Measurements from ENCODE around the gene ASPRV1. TPM values are rescaled to one million over a fixed set of nuclear protein-coding genes. Genes with fewer than 3 reads are reported as not detected.

ASPRV1 gene
- total RNA-seq, 2 experiments from 2014 or later: 0.41 to 0.59 TPM

DNA sequence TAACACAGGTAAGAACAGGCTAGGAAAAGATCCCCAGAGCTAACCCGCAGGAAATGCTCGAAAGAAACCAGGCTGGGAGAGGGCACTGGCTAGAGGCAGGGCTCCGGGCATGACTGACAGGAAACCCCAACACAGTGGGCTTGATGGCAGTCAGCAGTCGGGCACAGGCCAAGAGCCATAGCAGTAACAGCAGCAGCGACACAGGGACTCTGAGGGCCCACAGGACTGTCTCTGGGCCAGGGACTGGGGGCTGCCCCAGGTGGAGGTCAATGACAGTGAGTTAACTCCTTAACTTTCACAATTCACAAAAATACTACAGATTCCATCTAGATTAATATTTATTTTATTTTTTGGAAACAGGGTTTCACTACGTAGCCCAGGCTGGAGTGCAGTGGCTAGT is 37.3 kb upstream of the ASPRV1 start:
- H3K4me1 Mint-ChIP-seq (ENCODE audit: low read depth): peaks cover 17% of the 10 kb centered on the region
- intact Hi-C loops (cut with micrococcal nuclease): no loop called here
- peaks cover 6% of the 10 kb centered on the region for H3K36me3 Mint-ChIP-seq (ENCODE audit: low read depth)
- no peak overlapping the region for H3K4me3 Mint-ChIP-seq
- H3K9me3 Mint-ChIP-seq: no peaks in the 10 kb centered on the region
- DNase-seq: no peak
- H3K27me3 Mint-ChIP-seq (ENCODE audit: low read depth): no peaks in the 10 kb centered on the region
- CTCF ChIA-PET: interaction anchor here (0.7 kb wide), 1 partner anchor 74 kb away, joined by 5 read pairs; no protein-coding TSS in a partner anchor
- no peak overlapping the region for H3K27ac Mint-ChIP-seq

DNA sequence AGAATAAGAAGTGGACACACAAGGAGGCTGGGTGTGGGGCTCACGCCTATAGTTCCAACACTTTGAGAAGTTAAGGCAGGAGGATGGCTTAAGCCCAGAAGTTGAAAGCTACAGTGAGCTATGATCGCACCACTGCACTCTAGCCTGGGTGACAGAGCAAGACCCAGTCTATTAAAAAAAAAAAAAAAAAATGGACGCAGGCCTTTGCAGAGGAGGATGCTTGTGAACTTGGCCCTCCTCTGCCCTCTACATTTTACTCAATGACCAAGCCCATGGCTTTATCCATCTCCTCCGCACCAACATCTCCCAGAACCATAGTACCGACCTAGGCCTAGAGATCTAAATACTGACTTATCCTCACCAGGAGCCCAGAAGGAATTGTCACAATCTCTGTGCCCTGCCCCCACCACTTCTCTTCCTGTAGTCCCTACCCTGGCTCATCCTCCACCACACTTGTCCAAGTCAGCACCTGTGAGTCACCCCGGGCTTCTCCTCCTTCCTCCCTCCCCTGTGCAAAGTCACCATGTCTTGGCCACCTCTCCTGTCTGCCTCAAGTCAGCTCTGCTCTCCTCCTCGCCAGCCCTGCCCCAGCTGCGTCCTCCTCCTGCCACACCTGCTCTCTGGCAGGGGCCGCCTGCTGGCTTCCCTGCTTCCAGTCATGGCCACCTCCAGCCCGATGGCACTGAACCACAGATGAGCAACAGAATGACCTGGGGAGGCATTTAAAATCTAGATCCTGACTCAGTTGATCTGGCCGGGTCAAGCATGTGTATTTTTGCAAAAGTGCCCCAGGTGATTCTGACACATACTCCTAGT is 35.8 kb upstream of the ASPRV1 start:
- peak; percentile 42 for DNase-seq
- no peaks in the 10 kb centered on the region for H3K27me3 Mint-ChIP-seq (ENCODE audit: low read depth)
- H3K36me3 Mint-ChIP-seq (ENCODE audit: low read depth): peaks cover 8% of the 10 kb centered on the region
- H3K4me1 Mint-ChIP-seq (ENCODE audit: low read depth): peaks cover 9% of the 10 kb centered on the region
- CTCF ChIA-PET: no interaction called here
- no peak overlapping the region for H3K4me3 Mint-ChIP-seq
- H3K27ac Mint-ChIP-seq: no peak overlapping the region
- intact Hi-C loops (cut with micrococcal nuclease): no loop called here
- no peaks in the 10 kb centered on the region for H3K9me3 Mint-ChIP-seq

DNA sequence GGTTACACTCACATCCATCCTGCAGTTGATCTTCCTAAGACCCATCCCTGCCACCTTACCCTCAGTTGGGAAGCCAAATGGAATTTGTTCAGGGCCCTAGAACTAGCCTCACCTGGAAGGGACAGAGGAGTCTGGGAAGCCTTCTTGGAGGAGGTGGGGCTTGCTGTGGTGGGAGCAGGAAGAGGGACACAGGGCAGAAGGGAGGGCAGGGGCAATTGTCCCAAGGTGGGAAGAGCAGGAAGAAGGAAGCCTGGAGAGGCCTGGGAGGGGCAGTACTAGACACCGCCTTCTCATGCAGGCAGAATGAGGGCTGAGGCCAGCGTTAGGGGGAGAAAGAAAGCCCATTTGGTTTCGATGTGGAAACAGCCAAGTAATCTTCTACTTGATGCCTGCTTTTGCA is 34.1 kb upstream of the ASPRV1 start:
- CTCF ChIA-PET: no interaction called here

DNA sequence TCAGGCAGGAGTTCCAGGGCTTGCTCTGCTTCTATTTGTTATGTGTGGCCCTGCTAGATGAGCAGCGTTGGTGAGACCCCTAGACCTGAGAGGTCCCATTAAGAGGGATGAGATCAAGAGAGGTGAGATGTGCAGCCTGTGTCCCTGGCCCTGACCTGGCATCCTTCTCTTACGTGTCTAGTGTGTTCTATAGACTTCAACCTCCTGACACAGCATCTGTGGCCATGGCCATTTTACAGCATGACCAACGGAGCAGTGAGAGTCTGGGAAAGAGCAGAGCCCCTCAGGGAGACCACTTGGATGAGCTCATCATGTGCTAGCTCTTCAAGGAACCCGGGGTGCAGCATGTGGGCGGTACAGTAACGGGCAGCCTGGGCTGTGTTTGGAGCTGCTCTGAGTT is 32.7 kb upstream of the ASPRV1 start:
- no peak for DNase-seq
- Mint-ChIP-seq H3K4me3 (no peak overlapping the region), H3K36me3 (ENCODE audit: low read depth) (peaks cover 8% of the 10 kb centered on the region), H3K27me3 (ENCODE audit: low read depth) (no peaks in the 10 kb centered on the region), H3K27ac (no peak overlapping the region), H3K4me1 (ENCODE audit: low read depth) (peaks cover 7% of the 10 kb centered on the region), H3K9me3 (no peaks in the 10 kb centered on the region)
- intact Hi-C loops (cut with micrococcal nuclease): no loop called here
- CTCF ChIA-PET: interaction anchor here (0.8 kb wide), 1 partner anchor 11 kb away, joined by 3 read pairs; no protein-coding TSS in a partner anchor

More for the DNA sequence above, 34.1 kb upstream of the ASPRV1 start:
- Mint-ChIP-seq H3K27ac (no peak overlapping the region), H3K4me3 (no peak overlapping the region), H3K36me3 (ENCODE audit: low read depth) (peaks cover 8% of the 10 kb centered on the region), H3K27me3 (ENCODE audit: low read depth) (no peaks in the 10 kb centered on the region), H3K9me3 (no peaks in the 10 kb centered on the region), H3K4me1 (ENCODE audit: low read depth) (peaks cover 7% of the 10 kb centered on the region)
- intact Hi-C loops (cut with micrococcal nuclease): no loop called here
- DNase-seq: no peak

DNA sequence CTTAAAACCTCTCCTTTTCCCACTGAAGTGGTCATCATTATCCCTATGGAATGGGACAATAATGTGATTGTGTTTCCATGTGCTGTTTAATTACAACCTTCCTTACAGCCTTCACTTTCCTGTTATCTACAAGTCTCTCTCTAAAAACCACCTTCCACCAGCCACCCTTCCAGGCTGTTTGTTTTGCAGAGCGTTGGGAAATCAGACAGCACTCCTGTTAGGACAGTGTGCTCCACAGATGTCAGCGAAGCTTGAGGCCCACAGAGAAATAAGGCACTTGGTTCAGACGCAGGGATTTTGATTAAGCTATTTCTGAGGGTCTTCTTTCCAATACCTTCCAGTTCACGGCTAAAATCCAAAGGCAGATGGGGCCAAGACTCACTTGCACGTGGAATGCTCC is 32.3 kb upstream of the ASPRV1 start:
- no peaks in the 10 kb centered on the region for H3K9me3 Mint-ChIP-seq
- H3K36me3 Mint-ChIP-seq (ENCODE audit: low read depth): peaks cover 8% of the 10 kb centered on the region
- H3K4me1 Mint-ChIP-seq (ENCODE audit: low read depth): peaks cover 7% of the 10 kb centered on the region
- H3K27ac Mint-ChIP-seq: no peak overlapping the region
- CTCF ChIA-PET: no interaction called here
- H3K27me3 Mint-ChIP-seq (ENCODE audit: low read depth): no peaks in the 10 kb centered on the region
- intact Hi-C loops (cut with micrococcal nuclease): no loop called here
- DNase-seq: no peak
- no peak overlapping the region for H3K4me3 Mint-ChIP-seq

DNA sequence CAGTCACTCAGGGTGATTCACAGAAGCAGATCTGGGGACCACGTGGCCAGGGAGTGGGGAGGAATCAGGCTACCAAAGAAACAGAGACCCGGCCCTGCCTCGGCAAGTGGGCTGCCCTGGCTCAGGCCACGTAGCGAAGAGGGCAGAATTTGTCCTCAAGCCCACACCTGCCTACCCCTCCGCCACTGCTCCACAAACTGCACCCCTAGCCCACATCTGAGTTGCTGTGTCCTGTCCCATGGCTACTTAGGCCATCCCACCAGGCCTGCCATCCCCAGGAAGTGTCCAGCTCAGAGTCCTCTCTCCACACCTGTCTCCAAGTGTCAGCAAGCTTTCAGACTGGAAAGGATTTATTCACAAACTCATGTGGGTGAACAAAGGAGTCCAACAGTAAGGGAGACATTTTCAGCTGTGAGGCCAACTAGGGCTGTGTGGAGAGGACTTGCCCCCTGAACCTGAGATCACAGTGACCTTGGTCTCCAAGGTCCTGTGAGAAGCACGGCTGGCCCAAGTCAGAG is 31.7 kb upstream of the ASPRV1 start:
- CTCF ChIA-PET: no interaction called here
- intact Hi-C loops (cut with micrococcal nuclease): no loop called here
- peaks cover 10% of the 10 kb centered on the region for H3K4me1 Mint-ChIP-seq (ENCODE audit: low read depth)

DNA sequence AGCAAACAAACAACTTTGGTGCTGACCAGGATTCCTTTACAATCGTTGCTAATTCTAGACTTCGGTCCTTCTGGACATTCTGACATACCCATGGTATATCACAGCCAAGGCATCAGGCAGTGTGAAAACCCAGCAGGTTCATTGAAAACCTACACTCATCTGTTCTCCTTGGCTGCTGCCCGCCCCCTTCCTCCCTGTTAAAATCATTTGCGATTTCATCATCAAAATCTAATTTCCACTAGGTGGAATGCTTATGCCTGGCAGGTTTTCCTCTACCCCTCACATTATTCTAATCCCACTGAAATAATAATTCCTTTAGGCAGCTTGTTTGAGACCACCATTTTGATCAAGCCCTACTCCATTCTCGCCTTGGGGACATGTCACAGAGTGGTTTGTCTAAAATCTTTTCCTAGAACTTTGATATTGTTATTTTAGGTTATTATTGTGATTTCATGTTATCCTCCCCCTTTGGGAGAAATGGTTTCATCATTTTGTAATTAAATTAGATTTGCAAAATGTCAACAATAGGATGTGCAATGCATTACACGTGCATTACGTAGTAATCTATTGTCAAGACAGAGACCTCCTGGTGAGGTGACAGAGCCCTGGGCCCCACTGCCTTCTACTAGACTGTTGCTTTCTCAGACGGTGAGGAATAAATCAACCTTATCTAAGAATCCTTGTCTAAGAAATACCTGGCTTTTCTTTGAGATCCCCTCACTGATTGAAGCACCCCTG is 31.0 kb upstream of the ASPRV1 start:
- H3K4me3 Mint-ChIP-seq: no peak overlapping the region
- no peaks in the 10 kb centered on the region for H3K27me3 Mint-ChIP-seq (ENCODE audit: low read depth)
- no peak for DNase-seq
- no peaks in the 10 kb centered on the region for H3K9me3 Mint-ChIP-seq
- H3K27ac Mint-ChIP-seq: no peak overlapping the region
- intact Hi-C loops (cut with micrococcal nuclease): no loop called here
- peaks cover 8% of the 10 kb centered on the region for H3K36me3 Mint-ChIP-seq (ENCODE audit: low read depth)
- peaks cover 6% of the 10 kb centered on the region for H3K4me1 Mint-ChIP-seq (ENCODE audit: low read depth)
- CTCF ChIA-PET: no interaction called here

More for the DNA sequence above, 31.7 kb upstream of the ASPRV1 start:
- no peak for DNase-seq
- H3K36me3 Mint-ChIP-seq (ENCODE audit: low read depth): peaks cover 8% of the 10 kb centered on the region
- no peaks in the 10 kb centered on the region for H3K27me3 Mint-ChIP-seq (ENCODE audit: low read depth)
- no peak overlapping the region for H3K27ac Mint-ChIP-seq
- H3K4me3 Mint-ChIP-seq: no peak overlapping the region
- no peaks in the 10 kb centered on the region for H3K9me3 Mint-ChIP-seq

DNA sequence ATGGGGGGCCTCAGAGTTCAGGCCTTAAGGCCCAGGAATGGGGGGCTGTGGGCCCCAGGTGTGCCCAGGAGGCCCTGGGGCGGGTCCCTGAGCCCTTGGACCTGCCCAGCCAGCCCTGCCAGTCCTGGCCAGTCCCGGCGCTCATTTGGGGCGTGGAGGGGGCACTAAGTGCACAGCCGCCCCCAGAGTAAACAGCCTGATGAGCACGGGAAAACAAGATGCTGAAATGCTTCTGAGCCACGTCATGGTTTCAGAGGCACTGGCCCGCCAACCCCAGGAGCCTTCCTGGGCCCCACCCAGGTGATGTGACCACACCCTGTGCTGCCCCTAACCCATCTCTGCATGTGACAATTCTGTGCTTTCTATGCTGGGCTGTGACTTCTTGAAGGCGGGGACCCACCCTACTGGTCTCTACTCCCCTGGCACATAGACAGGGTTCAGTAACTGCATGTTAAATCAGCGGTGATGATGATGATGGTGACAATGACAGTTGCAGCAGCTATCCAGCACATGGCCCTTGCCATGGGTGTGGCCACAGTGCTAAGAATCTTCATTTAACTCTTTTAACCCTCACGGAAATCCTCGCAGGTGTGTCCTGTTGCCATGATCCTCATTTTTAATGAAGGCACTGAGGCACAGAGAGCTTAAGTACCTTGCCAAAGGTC is 28.1 kb upstream of the ASPRV1 start:
- Mint-ChIP-seq H3K27me3 (ENCODE audit: low read depth) (no peaks in the 10 kb centered on the region), H3K4me3 (no peak overlapping the region), H3K27ac (no peak overlapping the region), H3K9me3 (no peaks in the 10 kb centered on the region), H3K36me3 (ENCODE audit: low read depth) (peaks cover 5% of the 10 kb centered on the region), H3K4me1 (ENCODE audit: low read depth) (peaks cover 3% of the 10 kb centered on the region)
- intact Hi-C loops (cut with micrococcal nuclease): loop anchor here (5.0 kb wide), 1 partner anchor 153 kb away; no protein-coding TSS in a partner anchor
- CTCF ChIA-PET: no interaction called here
- DNase-seq: no peak

DNA sequence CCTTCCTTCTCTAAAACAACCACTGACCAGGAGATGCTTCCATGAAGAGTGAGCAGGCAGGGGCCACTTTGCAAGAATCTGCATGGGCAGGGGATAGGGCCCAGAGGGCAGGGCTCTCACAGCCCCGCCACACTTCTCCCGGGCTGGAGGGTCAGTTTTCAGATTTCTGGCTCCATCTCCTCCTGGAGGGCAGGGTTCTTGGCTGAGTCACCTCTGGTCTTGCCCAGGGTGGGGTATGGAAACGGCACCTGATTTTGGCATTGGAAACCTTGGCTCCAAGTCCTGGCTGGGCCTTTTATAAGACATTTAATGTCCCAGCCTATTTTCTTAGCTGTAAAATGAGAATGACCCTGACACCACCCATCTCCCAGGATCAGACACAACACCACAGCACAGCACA is 27.6 kb upstream of the ASPRV1 start:
- CTCF ChIA-PET: no interaction called here
- H3K4me1 Mint-ChIP-seq (ENCODE audit: low read depth): peaks cover 3% of the 10 kb centered on the region
- intact Hi-C loops (cut with micrococcal nuclease): loop anchor here (5.0 kb wide), 1 partner anchor 153 kb away; no protein-coding TSS in a partner anchor

DNA sequence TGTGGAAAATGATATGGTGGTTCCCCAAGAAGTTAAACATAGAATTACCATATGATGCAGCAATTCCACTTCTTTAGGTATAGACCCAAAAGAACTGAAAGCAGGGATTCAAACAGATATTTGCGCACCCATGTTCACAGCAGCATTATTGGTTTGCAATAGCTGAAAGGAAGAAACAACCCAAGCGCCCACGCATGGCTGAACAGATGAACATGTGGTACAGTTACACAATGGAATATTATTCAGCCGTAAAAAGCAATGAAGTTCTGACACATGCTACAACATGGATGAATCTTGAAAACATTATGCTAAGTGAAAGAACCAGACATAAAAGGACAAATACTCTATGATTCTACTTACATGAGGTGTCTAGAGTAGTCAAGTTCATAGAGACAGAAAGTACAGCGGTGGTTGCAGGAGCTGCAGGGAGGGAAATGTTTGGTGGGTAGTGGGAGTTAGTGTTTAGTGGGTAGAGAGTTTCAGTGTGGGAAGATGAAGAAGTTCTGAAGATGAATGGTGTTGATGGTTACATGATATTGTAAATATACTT is 26.7 kb upstream of the ASPRV1 start:
- Mint-ChIP-seq H3K27ac (no peak overlapping the region), H3K9me3 (no peaks in the 10 kb centered on the region), H3K4me3 (no peak overlapping the region), H3K36me3 (ENCODE audit: low read depth) (no peaks in the 10 kb centered on the region), H3K27me3 (ENCODE audit: low read depth) (no peaks in the 10 kb centered on the region), H3K4me1 (ENCODE audit: low read depth) (peaks cover 3% of the 10 kb centered on the region)
- CTCF ChIA-PET: no interaction called here
- intact Hi-C loops (cut with micrococcal nuclease): loop anchor here (5.0 kb wide), 1 partner anchor 154 kb away; no protein-coding TSS in a partner anchor
- no peak for DNase-seq

More for the DNA sequence above, 27.6 kb upstream of the ASPRV1 start:
- H3K4me3 Mint-ChIP-seq: no peak overlapping the region
- H3K27me3 Mint-ChIP-seq (ENCODE audit: low read depth): no peaks in the 10 kb centered on the region
- H3K36me3 Mint-ChIP-seq (ENCODE audit: low read depth): peaks cover 2% of the 10 kb centered on the region
- no peak for DNase-seq
- H3K27ac Mint-ChIP-seq: no peak overlapping the region
- no peaks in the 10 kb centered on the region for H3K9me3 Mint-ChIP-seq

DNA sequence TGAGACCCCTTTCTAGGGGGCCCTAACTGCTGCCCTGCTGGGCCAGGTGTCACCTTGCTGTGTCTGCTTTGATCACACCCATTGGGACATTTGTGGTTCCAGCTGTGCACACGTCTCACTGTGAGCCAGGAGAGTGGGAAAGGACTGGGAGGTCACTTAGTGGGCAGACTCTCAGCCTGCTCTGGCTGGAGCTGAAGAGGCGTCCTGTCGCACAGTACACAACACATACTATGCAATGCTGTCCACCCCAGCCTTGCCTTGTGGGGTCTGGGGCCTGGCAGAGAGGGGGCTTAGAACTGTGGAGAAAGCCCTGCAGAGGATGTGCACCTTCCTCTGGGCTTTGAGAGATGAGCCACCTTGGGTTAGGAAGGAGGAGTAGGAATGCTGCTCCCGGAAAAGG is 25.3 kb upstream of the ASPRV1 start:
- H3K4me3 Mint-ChIP-seq: no peak overlapping the region
- no peaks in the 10 kb centered on the region for H3K9me3 Mint-ChIP-seq
- H3K4me1 Mint-ChIP-seq (ENCODE audit: low read depth): peaks cover 3% of the 10 kb centered on the region
- intact Hi-C loops (cut with micrococcal nuclease): loop anchor here (5.0 kb wide), 1 partner anchor 156 kb away; no protein-coding TSS in a partner anchor
- CTCF ChIA-PET: no interaction called here
- no peaks in the 10 kb centered on the region for H3K36me3 Mint-ChIP-seq (ENCODE audit: low read depth)
- no peak for DNase-seq
- H3K27ac Mint-ChIP-seq: no peak overlapping the region
- no peaks in the 10 kb centered on the region for H3K27me3 Mint-ChIP-seq (ENCODE audit: low read depth)

DNA sequence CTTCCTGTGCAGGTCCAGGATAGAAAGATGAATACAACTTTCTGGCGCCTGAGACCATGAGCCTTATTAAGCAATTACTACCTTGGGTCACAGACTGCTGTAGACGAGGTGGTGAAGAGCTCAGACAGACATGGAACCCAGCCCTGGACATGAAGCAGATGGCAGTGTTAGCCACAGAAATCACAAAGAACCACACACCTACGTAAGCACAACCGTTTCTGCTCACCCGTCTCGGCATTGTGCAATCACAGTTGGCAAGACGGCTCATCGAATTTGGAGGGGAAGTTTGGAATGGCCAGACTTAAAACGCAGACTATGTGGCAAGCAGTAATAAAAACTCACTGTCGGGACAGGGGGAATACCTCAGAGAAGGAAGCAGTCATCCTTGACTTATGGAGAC is 24.3 kb upstream of the ASPRV1 start:
- CTCF ChIA-PET: no interaction called here
- intact Hi-C loops (cut with micrococcal nuclease): loop anchor here (5.0 kb wide), 1 partner anchor 157 kb away; no protein-coding TSS in a partner anchor
- Mint-ChIP-seq H3K4me1 (ENCODE audit: low read depth) (peaks cover 3% of the 10 kb centered on the region), H3K4me3 (no peak overlapping the region), H3K9me3 (no peaks in the 10 kb centered on the region), H3K36me3 (ENCODE audit: low read depth) (no peaks in the 10 kb centered on the region), H3K27me3 (ENCODE audit: low read depth) (no peaks in the 10 kb centered on the region), H3K27ac (no peak overlapping the region)
- no peak for DNase-seq

All from activated naive CD4-positive, alpha-beta T cell treated with anti-CD3 and anti-CD28 coated beads for 36 hours (primary cell).